22Rv1 (cell line): ENCODE data around the gene PRKCE.

ENCODE experiments used
- CTCF ChIP-seq: fragments of 450-650 bp; IDR thresholded peaks from 2 replicates; pipeline ENCODE4 v1.5.1; 2017; ENCODE audit warnings: mild to moderate bottlenecking
- ZFX ChIP-seq: fragments of 450-650 bp; IDR thresholded peaks from 2 replicates; pipeline ENCODE4 v1.6.1; 2017; ENCODE audit warnings: antibody characterized with exemption, borderline replicate concordance

- TF ChIP-seq CTCF, result no peak
- TF ChIP-seq ZFX, result no peak
These were observed 5.2 kb upstream of the PRKCE start for GRCh38 chr2:45646289-45646688.
